Stimulated activated CD4-positive, alpha-beta T cell treated with anti-CD3 and anti-CD28 coated beads, Interleukin-12 subunit alpha, Interleukin-12 subunit beta, amount 100 ng/mL, for 48 hours (primary cell): ENCODE results near the gene CHTOP.
"Not testable (repeated sequence)": the region's sequence is repeated elsewhere in the genome, so short reads cannot be mapped to it uniquely, and the experiment has no call there.

Source experiments
- DNase-seq, 3 donors: peaks; one replicate each; pipeline ENCODE4 v3.0.0-alpha.2; 2020; ENCODE audit warnings: low read depth in 2 of 3, low spot score in 1 of 3

Gene CHTOP

GRCh38 chr1:153658400-153659174 is 24.7 kb downstream of the CHTOP start, which contains the start of gene SNAPIN:
SNAPIN (plus strand) TSS chr1:153658703; CDS start chr1:153658744, 41 bp downstream.
- peak; percentile 84 to 90 (median 87) for DNase-seq

DNA sequence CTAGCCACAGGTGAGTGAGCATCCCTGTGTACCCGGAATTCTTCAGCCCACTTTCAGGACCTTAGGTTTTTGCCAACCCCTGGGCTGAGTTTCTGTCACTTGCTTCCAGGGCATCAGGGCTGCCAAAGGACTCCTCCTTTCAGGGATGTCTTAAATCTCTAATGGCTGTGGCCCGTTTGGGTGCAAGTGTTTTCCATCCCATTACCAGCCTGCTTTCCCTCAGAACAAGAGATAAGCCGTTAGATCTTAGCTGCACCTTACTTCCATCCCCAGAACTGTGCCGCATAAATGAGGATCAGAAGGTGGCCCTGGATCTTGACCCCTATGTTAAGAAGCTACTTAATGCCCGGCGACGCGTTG is 25.3 kb downstream of the CHTOP start:
- DNase-seq = no peak

GRCh38 chr1:153659656-153660055 is 25.8 kb downstream of the CHTOP start:
- no peak for DNase-seq

GRCh38 chr1:153661111-153661708 is 27.3 kb downstream of the CHTOP start:
- DNase-seq = no peak

DNA sequence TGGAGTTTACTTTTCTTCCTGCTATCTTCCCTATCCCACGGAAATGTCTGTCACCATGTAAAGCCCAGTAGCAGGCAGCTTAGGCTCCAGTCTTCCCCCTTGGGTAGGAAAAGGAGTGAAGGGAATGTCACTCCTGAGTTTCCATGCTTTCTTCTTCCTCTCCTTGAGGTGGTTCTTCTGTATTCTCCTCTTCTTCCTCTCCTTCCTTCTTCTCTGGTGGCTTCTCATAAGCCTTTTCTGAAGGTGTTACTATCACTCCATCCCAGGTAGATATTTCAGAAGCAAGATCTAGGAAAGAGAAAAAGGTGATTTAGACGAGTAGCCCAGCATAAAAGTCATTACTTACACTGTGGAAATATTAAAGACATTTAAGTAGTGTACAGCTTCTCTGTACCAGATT is 28.4 kb downstream of the CHTOP start:
- DNase-seq = no peak

GRCh38 chr1:153663211-153663610 is 29.3 kb downstream of the CHTOP start:
- no peak for DNase-seq

DNA sequence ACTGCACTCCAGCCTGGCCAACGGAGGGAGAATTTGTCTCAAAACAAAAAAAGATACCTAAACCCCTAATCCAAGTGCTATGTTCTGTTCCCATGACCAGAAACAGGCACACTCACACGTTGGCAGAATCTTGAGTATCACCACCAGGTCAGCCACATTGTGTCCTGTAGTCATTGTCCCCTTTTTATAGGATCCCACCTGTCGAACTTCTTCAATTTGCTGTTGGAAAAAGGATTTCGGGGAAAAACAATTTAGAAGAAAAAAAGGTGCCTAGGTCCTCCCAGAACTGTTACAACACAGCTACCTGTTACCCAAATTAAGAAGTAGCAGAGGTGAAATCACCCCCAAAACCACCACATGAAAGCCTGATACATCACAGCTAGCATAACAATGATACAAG is 33.6 kb downstream of the CHTOP start:
- no peak for DNase-seq

DNA sequence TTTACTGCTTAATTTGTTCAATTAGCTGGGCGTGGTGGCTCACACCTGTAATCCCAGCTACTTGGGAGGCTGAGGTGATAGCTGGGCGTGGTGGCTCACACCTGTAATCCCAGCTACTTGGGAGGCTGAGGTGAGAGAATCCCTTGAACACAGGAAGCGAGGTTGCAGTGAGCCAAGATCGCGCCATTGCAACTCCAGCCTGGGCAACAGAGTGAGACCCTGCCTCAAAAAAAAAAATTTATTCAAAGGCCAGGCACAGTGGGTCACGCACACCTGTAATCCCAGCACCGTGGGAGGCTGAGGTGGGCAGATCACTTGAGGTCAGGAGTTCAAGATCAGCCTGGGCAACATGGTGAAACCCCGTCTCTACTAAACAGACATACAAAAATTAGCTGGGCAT is 34.8 kb downstream of the CHTOP start:
- DNase-seq = not testable (repeated sequence)

DNA sequence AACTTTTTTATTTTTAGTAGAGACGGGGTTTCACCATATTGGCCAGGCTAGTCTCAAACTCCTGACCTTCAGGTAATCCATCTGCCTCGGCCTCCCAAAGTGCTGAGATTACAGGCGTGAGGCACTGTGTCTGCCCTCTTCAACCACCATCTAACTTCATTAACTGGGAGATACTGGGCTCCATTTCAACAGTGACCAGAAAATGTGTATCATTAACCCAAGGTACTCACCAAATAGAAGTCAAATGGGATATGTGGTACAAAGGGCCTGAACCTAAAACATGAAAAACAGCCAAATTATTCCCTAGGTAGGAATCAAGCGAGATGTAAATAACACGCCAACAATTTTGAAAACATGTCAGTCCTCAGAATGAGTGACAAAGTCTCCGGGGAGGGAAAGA is 35.7 kb downstream of the CHTOP start:
- no peak for DNase-seq

DNA sequence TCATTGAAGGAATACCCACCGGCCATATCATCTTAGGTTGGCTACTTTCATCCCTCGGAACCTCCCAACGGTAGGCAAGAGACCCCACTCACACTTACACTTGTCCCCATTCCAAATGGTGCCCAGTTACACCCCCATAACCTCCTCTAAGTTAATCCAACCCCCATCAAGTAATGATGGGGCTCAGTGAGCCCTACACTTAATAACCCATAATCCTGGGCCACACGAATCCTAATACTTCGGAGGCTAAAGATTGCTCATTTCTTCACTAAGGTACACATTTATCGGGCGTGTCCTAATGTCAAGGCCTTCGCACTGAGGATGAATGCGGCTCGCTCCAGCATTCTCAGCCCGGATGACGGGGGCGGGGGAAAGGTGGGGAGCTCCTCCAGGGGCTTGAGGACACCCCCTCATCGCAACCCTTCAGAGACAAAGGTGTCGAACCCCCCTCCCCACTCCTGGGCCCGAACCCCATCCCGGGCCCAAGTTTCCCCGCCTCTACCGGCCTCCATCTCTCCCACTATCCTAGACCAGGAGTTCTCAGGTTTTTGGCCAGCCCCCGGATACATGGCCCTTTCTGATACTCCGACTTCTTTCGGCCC is 36.5 kb downstream of the CHTOP start:
- DNase-seq = no peak

DNA sequence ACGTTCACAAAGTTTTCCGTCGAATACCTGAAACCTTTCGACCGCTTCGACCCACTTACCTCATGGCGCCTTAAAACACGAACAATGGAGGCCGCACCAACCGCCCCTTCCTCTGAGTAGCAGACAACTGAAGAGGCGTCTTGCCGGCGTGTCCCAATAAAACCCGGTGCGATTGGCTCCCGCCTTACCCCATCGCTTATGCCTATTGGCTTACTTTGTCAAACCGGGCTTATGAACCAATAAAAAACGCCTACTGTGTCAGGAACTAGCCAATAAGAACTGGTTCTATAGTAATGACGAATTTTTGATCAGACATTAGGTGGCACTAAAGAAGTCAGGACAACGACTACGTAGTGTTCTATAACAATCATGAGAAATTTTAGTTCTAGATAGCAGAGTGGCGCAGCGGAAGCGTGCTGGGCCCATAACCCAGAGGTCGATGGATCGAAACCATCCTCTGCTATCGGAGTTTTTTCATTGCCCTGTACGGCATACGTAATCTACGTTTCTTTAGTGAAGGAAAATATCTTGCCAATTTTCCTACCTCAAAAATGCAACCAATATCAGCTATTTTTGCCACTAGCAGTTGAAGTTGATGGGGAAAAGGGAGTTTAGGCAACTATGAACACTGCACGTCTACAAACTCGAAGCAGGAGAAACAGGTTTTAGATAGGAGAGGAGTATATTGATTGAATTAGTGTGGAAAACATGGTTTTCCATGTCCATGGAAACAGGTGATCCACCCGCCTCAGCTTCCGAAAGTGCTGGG is 37.2 kb downstream of the CHTOP start, which contains the start of gene ILF2:
Gene ILF2 (minus strand): TSS at position 135 of the 769 bp plus-strand sequence. CDS start 71 bp downstream, at position 64.
- peak; percentile 93 to 98 (median 98) for DNase-seq

- DNase-seq = peak in 2 of 3 donors; percentile 49 to 55
Observed at GRCh38 chr1:153671628-153672353, 37.9 kb downstream of the CHTOP start.

DNA sequence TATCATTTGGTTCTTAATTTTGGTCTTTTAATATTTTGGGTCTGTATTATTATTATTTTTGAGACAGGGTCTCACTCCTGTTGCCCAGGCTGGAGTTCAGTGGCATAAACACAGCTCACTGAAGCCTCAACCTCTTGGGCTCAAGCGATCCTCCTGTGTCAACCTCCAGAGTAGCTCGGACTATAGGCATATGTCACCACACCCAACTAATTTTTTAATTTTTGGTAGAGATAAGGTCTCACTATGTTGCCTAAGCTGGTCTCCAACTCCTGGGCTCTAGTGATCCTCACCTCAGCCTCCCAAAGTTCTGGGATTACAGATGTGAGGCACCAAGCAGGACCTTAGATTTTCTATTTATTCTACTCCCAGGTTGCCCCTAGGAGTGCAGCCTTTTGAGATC is 39.6 kb downstream of the CHTOP start:
- no peak for DNase-seq

DNA sequence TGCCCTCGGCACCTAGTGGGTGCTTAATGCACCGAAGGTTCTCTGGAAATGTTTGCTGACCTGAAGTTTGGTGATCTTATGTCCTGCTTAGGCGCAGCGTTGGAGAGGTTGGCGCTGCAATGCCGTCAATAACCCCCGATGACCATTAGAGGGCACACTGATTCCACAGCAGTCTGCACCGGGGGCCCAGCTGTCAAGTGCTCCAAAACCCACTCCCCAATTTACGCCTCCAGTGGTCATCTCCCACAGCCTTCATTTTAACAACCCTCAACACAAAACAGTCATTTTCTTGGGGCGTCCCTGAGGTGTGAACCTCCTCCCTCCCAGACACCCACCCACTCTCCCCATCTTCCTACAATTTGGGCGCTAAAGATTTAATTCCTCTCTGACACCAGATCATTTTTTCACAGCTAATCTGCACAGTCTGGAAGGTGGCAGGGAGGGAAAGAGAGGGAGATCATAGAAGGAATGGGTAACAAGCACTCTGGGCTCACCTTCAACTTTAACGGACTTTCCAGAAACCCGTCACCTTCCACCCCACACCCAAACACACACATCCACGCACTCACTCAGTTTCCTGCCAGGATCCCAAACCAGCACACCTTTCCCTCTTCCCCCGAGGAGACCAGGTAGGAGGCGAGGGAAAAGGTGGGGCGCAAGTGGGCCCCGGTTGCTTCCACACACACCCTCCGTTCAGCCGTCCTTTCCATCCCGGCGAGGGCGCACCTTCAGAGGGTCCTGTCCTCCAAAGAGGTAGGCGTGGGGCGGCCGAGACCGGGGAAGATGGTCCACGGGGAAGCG is 44.1 kb downstream of the CHTOP start:
- peak in 1 of 3 donors; percentile 50 for DNase-seq

- DNase-seq = no peak
Observed at GRCh38 chr1:153678519-153679336, 44.9 kb downstream of the CHTOP start, which contains the start of gene NPR1. NPR1 (plus strand) TSS chr1:153678688; CDS start chr1:153679109, 421 bp downstream.

GRCh38 chr1:153679337-153680119 is 45.7 kb downstream of the CHTOP start:
- DNase-seq = no peak

GRCh38 chr1:153680120-153680403 is 46.2 kb downstream of the CHTOP start:
- no peak for DNase-seq

- DNase-seq = no peak
Observed at GRCh38 chr1:153682730-153683129, 48.9 kb downstream of the CHTOP start.
